GM12872 (cell line): ENCODE measurements around the gene BICC1.

Experiments
- TF ChIP-seq, protein P1 (sequence below): IDR thresholded peaks from 3 replicates; pipeline ENCODE4 v1.5.1; 2011; ENCODE audit warnings: low read depth, mild to moderate bottlenecking, low read length, moderate library complexity; ENCODE audit not compliant: insufficient read depth

BICC1 gene

DNA sequence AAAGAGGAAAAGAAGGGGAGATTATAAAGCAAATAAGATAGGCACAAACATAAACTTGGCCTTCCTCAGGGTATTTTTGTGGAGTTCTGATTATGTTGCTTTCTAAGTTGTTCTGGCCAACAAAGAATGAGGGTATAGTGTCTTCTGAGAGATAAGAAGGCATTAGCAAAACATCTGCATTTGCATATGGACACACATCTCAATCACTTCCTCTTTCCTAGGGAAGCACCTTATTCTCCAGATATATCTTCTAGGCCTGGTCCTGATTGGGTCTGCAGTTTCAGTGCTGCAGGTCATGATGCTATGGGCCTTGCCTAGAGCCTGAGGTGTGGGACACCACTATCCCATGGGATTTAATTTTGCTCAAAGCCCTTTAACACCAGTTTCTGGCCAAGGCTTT is 355.0 kb downstream of the BICC1 start:
- TF ChIP-seq, protein P1, sequence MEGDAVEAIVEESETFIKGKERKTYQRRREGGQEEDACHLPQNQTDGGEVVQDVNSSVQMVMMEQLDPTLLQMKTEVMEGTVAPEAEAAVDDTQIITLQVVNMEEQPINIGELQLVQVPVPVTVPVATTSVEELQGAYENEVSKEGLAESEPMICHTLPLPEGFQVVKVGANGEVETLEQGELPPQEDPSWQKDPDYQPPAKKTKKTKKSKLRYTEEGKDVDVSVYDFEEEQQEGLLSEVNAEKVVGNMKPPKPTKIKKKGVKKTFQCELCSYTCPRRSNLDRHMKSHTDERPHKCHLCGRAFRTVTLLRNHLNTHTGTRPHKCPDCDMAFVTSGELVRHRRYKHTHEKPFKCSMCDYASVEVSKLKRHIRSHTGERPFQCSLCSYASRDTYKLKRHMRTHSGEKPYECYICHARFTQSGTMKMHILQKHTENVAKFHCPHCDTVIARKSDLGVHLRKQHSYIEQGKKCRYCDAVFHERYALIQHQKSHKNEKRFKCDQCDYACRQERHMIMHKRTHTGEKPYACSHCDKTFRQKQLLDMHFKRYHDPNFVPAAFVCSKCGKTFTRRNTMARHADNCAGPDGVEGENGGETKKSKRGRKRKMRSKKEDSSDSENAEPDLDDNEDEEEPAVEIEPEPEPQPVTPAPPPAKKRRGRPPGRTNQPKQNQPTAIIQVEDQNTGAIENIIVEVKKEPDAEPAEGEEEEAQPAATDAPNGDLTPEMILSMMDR, result no peak

DNA sequence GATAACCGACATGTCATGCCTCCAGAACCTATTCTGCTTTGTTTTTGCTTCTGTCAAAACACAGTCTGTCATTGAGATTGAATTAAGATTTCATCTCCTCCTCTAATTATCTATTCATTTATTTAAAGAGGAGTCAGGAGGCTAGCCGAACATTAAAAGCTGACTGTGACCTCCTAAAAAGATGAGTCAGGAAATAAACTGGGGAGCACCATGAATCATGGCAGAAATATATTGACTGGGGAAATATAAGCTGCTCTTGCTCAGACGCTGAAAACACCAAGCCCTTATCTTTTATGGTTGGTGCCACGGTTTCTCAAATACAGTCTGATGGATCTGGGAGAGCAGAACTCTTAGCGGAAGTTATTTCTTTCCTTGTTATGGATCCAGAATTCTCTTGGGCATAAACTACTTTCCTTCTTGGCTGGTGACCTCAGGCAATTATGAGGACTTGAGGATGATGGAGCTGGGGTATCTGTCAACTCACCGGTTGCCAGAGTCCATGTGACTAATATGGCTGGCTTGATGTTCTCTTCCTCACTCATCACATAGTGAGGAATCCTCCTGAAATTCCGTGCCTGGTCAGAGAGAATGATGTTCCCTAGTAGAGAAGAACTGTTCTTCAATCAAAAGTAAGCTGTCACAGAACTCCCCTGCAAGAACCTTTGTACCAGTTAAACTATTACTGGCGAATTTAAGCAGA is 356.2 kb downstream of the BICC1 start:
- TF ChIP-seq, protein P1, result no peak

DNA sequence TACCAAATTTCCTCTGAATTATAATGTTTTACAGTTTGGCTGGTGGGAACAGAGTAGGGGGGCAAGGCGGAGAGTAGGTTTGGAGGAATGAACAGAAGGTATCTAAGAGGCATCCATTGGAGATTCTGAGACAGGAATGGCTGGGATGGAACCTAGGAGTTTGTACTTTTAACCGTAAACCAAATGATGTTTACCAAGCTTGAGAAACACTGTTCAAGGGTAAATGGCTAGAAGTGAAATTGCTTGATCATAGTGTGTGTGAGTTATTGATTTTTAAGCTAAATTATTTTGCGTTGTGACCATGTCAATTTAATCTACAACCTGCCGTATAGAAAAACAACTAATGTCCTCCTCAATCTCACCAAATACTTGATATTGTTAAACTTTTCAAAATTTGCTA is 357.4 kb downstream of the BICC1 start:
- TF ChIP-seq, protein P1, result no peak

DNA sequence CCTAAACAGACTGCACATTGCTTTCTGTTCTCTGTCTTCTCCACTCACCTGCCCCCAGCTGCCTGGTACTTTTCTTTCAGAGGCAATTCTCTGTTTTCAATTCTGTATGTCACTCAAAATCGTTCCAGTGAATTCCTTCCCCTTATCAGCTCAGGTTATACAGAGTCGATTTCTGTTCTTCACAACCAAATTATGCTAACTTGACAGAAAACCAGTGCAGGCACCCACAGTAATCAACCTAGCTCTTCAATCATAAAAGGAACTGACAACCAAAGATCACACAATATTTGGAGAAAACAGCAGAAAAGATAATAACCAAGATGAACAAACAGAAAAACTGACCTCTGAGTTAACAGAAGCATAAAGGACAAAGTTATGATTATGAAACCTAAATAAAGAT is 360.5 kb downstream of the BICC1 start:
- TF ChIP-seq, protein P1, result no peak
